Posterior cingulate gyrus (tissue), 11 donors: ENCODE data around the gene SYT12.

Source experiments
- DNase-seq, 10 donors: peaks; one replicate each; pipeline versions ENCODE4 v3.0.0 to v3.0.0-alpha.2; 2020 to 2021; ENCODE audit warnings: mixed read lengths in 3 of 10
- intact Hi-C: fragments of 100-400 bp; cut with DNase I; formaldehyde crosslinking; loops from one replicate; pipeline ENCODE4 v1.15.1; 2023

SYT12 gene

DNA sequence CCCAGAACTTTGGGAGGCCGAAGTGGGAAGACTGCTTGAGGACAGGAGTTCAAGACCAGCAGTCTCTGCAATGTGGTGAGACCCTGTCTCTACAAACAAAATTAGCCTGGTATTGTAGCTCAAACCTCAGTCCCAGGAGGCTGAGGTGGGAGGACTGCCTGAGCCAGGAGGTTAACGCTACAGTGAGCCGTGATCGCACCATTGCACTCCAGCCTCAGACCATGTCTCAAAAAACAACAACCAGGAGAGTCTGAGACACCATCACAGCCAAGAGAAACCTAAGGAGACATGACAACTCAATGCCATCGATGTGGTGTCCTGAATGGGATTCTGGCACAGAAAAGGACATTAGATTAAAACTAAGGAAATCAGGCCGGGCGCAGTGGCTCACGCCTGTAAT is 67.8 kb downstream of the SYT12 start:
- intact Hi-C loops = no loop called here
- DNase-seq = no peak

- DNase-seq = no peak
- intact Hi-C loops = no loop called here
These were observed 72.2 kb downstream of the SYT12 start for GRCh38 chr11:67095214-67095507.

DNA sequence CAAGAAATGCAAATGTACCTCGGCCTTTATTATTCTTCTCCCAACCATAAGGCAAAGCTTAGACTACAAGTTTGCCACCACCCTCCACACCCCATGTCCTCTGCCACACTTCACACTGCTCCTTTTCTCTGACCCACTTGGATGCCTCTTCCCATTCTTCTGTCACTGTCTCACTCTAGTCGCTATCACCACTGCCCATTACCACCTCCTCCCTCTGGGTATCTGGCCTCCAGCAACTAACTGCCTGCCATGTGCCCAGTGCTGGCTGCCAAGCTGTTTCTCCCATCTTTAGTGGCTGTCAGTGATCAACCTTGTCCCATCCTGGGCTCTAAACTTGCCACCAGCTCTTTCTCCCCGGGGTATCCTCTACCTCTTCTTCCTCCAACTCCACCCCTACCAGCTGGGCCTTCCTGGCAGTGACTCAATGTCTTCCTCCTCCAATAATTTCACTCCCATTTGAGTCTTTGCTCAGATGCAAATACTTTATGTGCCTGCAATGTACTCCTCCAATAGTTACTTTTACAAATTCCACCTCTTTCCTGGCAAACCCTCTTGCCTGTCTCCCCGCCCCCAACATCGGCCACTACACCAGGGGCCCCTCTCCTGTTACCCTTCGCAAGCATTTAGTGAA is 76.0 kb downstream of the SYT12 start:
- intact Hi-C loops = no loop called here
- DNase-seq = peak in 2 of 10 donors; percentile 25 to 39

DNA sequence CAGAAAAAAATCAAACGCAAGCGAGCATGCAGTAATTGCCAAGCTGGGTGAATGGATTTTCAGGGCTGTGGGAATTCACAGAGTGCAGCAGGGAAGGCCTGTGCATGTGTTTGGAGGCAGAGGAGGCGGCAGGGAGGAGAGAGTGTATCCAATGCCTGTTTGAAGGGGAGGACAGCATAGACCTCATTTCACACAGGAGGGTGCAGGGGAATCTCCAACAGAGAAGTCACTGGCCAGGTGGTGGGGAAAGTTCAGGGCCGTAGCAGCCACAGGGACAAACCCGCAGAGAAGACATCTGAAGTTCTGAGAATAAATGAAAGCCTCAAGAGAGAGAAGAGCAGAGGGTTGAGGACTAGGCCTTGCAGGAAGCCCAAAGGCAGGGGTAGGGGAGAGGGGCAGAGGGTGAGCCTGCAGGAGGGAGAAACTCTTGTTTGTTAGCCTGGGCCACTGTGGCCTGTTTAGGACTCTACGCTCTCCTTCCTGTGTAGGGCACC is 76.9 kb downstream of the SYT12 start:
- intact Hi-C loops = no loop called here
- DNase-seq = peak in 2 of 10 donors; percentile 62 to 64
